Mesothelial cell of epicardium (in vitro differentiated cells): ENCODE results near the gene SLC66A1. TPM values are rescaled to one million over a fixed set of nuclear protein-coding genes. Genes with fewer than 3 reads are reported as not detected.

Experiments
- DNase-seq, 2 experiments: peaks; one replicate each; pipeline ENCODE4 v3.0.0; 2021; ENCODE audit warnings: low spot score in 2 of 2; ENCODE audit not compliant: unreplicated experiment in 2 of 2
- H3K27ac Mint-ChIP-seq: 2 replicates; pipeline ENCODE4 v1.8.0; 2021; ENCODE audit warnings: mixed read lengths
- H3K27me3 Mint-ChIP-seq: 2 replicates; pipeline ENCODE4 v1.8.0; 2021; ENCODE audit warnings: low read depth, mixed read lengths
- H3K36me3 Mint-ChIP-seq: 2 replicates; pipeline ENCODE4 v1.8.0; 2021; ENCODE audit warnings: mixed read lengths
- H3K4me1 Mint-ChIP-seq: 2 replicates; pipeline ENCODE4 v1.8.0; 2021; ENCODE audit warnings: mixed read lengths
- H3K4me3 Mint-ChIP-seq: 2 replicates; pipeline ENCODE4 v1.8.0; 2021; ENCODE audit warnings: mild to moderate bottlenecking, moderate library complexity, mixed read lengths
- H3K9me3 Mint-ChIP-seq: 2 replicates; pipeline ENCODE4 v1.8.0; 2021; ENCODE audit warnings: mixed read lengths
- CTCF ChIP-seq: fragments of 200-600 bp; sonication (generic); IDR thresholded peaks from one replicate; pipeline ENCODE4 v1.5.0; 2021; ENCODE audit warnings: antibody characterized with exemption; ENCODE audit not compliant: unreplicated experiment
- total RNA-seq: library from RNA; stranded (reverse); gene quantifications from 3 replicates; pipeline ENCODE4 v1.2.1, GENCODE V29; 2021

Gene SLC66A1
- total RNA-seq, 1 donor from 2014 or later, result 20.9 TPM

- TF ChIP-seq CTCF, result no peak
- DNase-seq, result no peak
- Mint-ChIP-seq H3K4me1 (peaks cover 20% of the 10 kb centered on the region), H3K9me3 (no peaks in the 10 kb centered on the region), H3K4me3 (peak overlapping the region; percentile 81), H3K27ac (no peak overlapping the region), H3K36me3 (peaks cover 15% of the 10 kb centered on the region), H3K27me3 (no peaks in the 10 kb centered on the region)
Measured at GRCh38 chr1:19310061-19310460, 2.1 kb upstream of the SLC66A1 start.

GRCh38 chr1:19310720-19311502, 1.2 kb upstream of the SLC66A1 start:
- no peak for DNase-seq

GRCh38 chr1:19311503-19311930, 609 bp upstream of the SLC66A1 start:
- H3K4me1 Mint-ChIP-seq, result peaks cover 20% of the 10 kb centered on the region
- no peaks in the 10 kb centered on the region for H3K27me3 Mint-ChIP-seq
- H3K4me3 Mint-ChIP-seq, result peak overlapping the region; percentile 81
- H3K36me3 Mint-ChIP-seq, result peaks cover 15% of the 10 kb centered on the region
- no peak for DNase-seq
- no peak for TF ChIP-seq CTCF
- no peaks in the 10 kb centered on the region for H3K9me3 Mint-ChIP-seq
- peak overlapping the region; percentile 76 for H3K27ac Mint-ChIP-seq

More at GRCh38 chr1:19310720-19311502, 1.2 kb upstream of the SLC66A1 start:
- TF ChIP-seq CTCF, result no peak
- Mint-ChIP-seq H3K9me3 (no peaks in the 10 kb centered on the region), H3K36me3 (peaks cover 15% of the 10 kb centered on the region), H3K4me3 (peak overlapping the region; percentile 81), H3K4me1 (peaks cover 20% of the 10 kb centered on the region), H3K27ac (peak overlapping the region; percentile 76), H3K27me3 (no peaks in the 10 kb centered on the region)

- no peak for DNase-seq
- Mint-ChIP-seq H3K27me3 (no peaks in the 10 kb centered on the region), H3K9me3 (no peaks in the 10 kb centered on the region), H3K4me3 (peak overlapping the region; percentile 80), H3K4me1 (peaks cover 20% of the 10 kb centered on the region), H3K36me3 (peaks cover 4% of the 10 kb centered on the region), H3K27ac (peak overlapping the region; percentile 32)
- no peak for TF ChIP-seq CTCF
Measured at GRCh38 chr1:19312782-19313635, 883 bp downstream of the SLC66A1 start.

- H3K9me3 Mint-ChIP-seq, result no peaks in the 10 kb centered on the region
- peaks cover 20% of the 10 kb centered on the region for H3K4me1 Mint-ChIP-seq
- H3K36me3 Mint-ChIP-seq, result peaks cover 7% of the 10 kb centered on the region
- DNase-seq, result no peak
- peak overlapping the region; percentile 80 for H3K4me3 Mint-ChIP-seq
- no peaks in the 10 kb centered on the region for H3K27me3 Mint-ChIP-seq
- TF ChIP-seq CTCF, result no peak
- H3K27ac Mint-ChIP-seq, result peak overlapping the region; percentile 32
Measured at GRCh38 chr1:19313636-19313959, 1.5 kb downstream of the SLC66A1 start.
